SK-N-SH (cell line): ENCODE measurements around the gene ESPL1. TPM values are rescaled to one million over a fixed set of nuclear protein-coding genes. Genes with fewer than 3 reads are reported as not detected.

Experiments
- CTCF ChIA-PET: fragments of 300-600, 350-600 bp; formaldehyde crosslinking; extraction: SDS; loops from one replicate; lab custom pipeline; 2021; lab: Yijun Ruan, JAX
- POLR2A ChIA-PET: fragments of 350-600 bp; sonication (Branson Sonifier 250); formaldehyde crosslinking; extraction: SDS; loops from one replicate; lab custom pipeline; 2020; ENCODE audit warnings: antibody characterized with exemption, inconsistent platforms; lab: Yijun Ruan, JAX
- DNase-seq: peaks from one replicate; pipeline ENCODE4 v3.0.0; 2012
- H2AFZ ChIP-seq: fragments of 200-600 bp; sonication (generic); 2 replicates; pipeline ENCODE4 v1.8.1; 2016; ENCODE audit warnings: antibody characterized with exemption, mild to moderate bottlenecking, low read depth
- H3F3A ChIP-seq: fragments of 200-600 bp; sonication (generic); replicated peaks from 2 replicates; pipeline ENCODE3; 2016; ENCODE audit warnings: antibody characterized with exemption, mild to moderate bottlenecking; ENCODE audit not compliant: insufficient read depth
- H3K27ac ChIP-seq, 2 experiments: fragments of 200-500 bp in 1 of 2; fragments of 200-600 bp in 1 of 2; sonication (Bioruptor generic) in 1 of 2; sonication (generic), shearing (Covaris generic) in 1 of 2; 2 replicates each; pipeline versions ENCODE4 v1.5.1 to v1.6.1; 2014 to 2016; ENCODE audit warnings: low read depth in 2 of 2, inconsistent platforms in 1 of 2, low read length in 1 of 2, mild to moderate bottlenecking in 1 of 2, mixed read lengths in 1 of 2
- H3K27me3 ChIP-seq: fragments of 200-600 bp; sonication (generic), shearing (Covaris generic); 2 replicates; pipeline ENCODE4 v1.6.1; 2016; ENCODE audit warnings: mixed run types; ENCODE audit not compliant: insufficient read depth
- H3K36me3 ChIP-seq, 2 experiments: fragments of 200-500 bp in 1 of 2; fragments of 200-600 bp in 1 of 2; sonication (Bioruptor generic) in 1 of 2; sonication (generic) in 1 of 2; replicated peaks in 1 of 2; 2 replicates each; pipeline versions ENCODE3 to v1.5.1; 2014 to 2016; ENCODE audit warnings: low read length in 1 of 2, mild to moderate bottlenecking in 1 of 2; ENCODE audit not compliant: insufficient read depth in 2 of 2, control insufficient read depth in 1 of 2
- H3K4me1 ChIP-seq, 2 experiments: fragments of 200-500 bp in 1 of 2; fragments of 200-600 bp in 1 of 2; sonication (Bioruptor generic) in 1 of 2; sonication (generic), shearing (Covaris generic) in 1 of 2; 2 replicates each; pipeline versions ENCODE4 v1.5.1 to v1.6.1; 2014 to 2016; ENCODE audit warnings: low read depth in 1 of 2, low read length in 1 of 2, mixed run types in 1 of 2; ENCODE audit not compliant: insufficient read depth in 2 of 2, control insufficient read depth in 1 of 2
- H3K4me2 ChIP-seq: fragments of 200-600 bp; sonication (generic), shearing (Covaris generic); 2 replicates; pipeline ENCODE4 v1.6.1; 2017; ENCODE audit warnings: mixed run types
- H3K4me3 ChIP-seq, 2 experiments: fragments of 200-500 bp in 1 of 2; fragments of 200-600 bp in 1 of 2; sonication (Bioruptor generic) in 1 of 2; sonication (generic), shearing (Covaris generic) in 1 of 2; 2 replicates each; pipeline versions ENCODE4 v1.5.1 to v1.8.1; 2014 to 2016; ENCODE audit warnings: low read depth in 2 of 2, inconsistent platforms in 1 of 2, low read length in 1 of 2, mild to moderate bottlenecking in 1 of 2, mixed read lengths in 1 of 2, moderate library complexity in 1 of 2
- H3K79me2 ChIP-seq: fragments of 200-600 bp; sonication (generic); 2 replicates; pipeline ENCODE4 v1.8.1; 2017; ENCODE audit warnings: mild to moderate bottlenecking; ENCODE audit not compliant: insufficient read depth
- H3K9ac ChIP-seq: fragments of 200-600 bp; sonication (generic); 2 replicates; pipeline ENCODE4 v1.6.1; 2017; ENCODE audit warnings: mixed run types
- H3K9me2 ChIP-seq: fragments of 200-600 bp; sonication (generic); 2 replicates; pipeline ENCODE4 v1.6.1; 2017; ENCODE audit warnings: mixed run types
- H3K9me3 ChIP-seq: fragments of 200-600 bp; sonication (generic); 2 replicates; pipeline ENCODE4 v1.6.1; 2017; ENCODE audit warnings: mixed run types, mild to moderate bottlenecking, moderate library complexity
- H4K20me1 ChIP-seq: fragments of 200-600 bp; sonication (generic); 2 replicates; pipeline ENCODE4 v1.6.1; 2017; ENCODE audit warnings: mild to moderate bottlenecking, mixed run types; ENCODE audit not compliant: insufficient read depth
- EP300 ChIP-seq, 2 experiments: IDR thresholded peaks; 2 replicates each; pipeline versions ENCODE4 v1.4.0 to v1.6.1; 2012; ENCODE audit warnings: borderline replicate concordance in 1 of 2, low read depth in 1 of 2, low read length in 1 of 2
- GATA2 ChIP-seq: sonication (generic); formaldehyde crosslinking; IDR thresholded peaks from 2 replicates; pipeline ENCODE4 v1.5.0; 2020; ENCODE audit warnings: mild to moderate bottlenecking, missing genetic modification reagents
- JUND ChIP-seq: IDR thresholded peaks from 2 replicates; pipeline ENCODE4 v1.4.0; 2012
- PBX3 ChIP-seq: IDR thresholded peaks from 2 replicates; pipeline ENCODE4; 2012
- REST ChIP-seq: IDR thresholded peaks from 2 replicates; pipeline ENCODE4 v1.6.1; 2012; ENCODE audit warnings: mild to moderate bottlenecking, low read depth, low read length, moderate library complexity
- RFX5 ChIP-seq: IDR thresholded peaks from 2 replicates; pipeline ENCODE4 v1.6.1; 2012; ENCODE audit warnings: mild to moderate bottlenecking, improper control_type of control experiment, low read length
- SIN3A ChIP-seq: IDR thresholded peaks from 2 replicates; pipeline ENCODE4 v1.6.1; 2012; ENCODE audit warnings: low read depth, mild to moderate bottlenecking, low read length, moderate library complexity, borderline replicate concordance
- SMC3 ChIP-seq: IDR thresholded peaks from 2 replicates; pipeline ENCODE4 v1.6.1; 2012; ENCODE audit warnings: low read depth, low read length, improper control_type of control experiment
- TAF1 ChIP-seq: IDR thresholded peaks from 2 replicates; pipeline ENCODE4 v1.6.1; 2012; ENCODE audit warnings: low read depth, mild to moderate bottlenecking, low read length, moderate library complexity, borderline replicate concordance
- TCF12 ChIP-seq: IDR thresholded peaks from 2 replicates; pipeline ENCODE4 v1.4.0; 2012
- TEAD4 ChIP-seq: IDR thresholded peaks from 2 replicates; pipeline ENCODE4 v1.4.0; 2012; ENCODE audit warnings: mild to moderate bottlenecking, borderline replicate concordance; ENCODE audit not compliant: insufficient read depth
- USF2 ChIP-seq: fragments of 150-350 bp; IDR thresholded peaks from 2 replicates; pipeline ENCODE4 v1.6.1; 2017; ENCODE audit warnings: antibody characterized with exemption, low read length, low read depth, borderline replicate concordance
- YY1 ChIP-seq: IDR thresholded peaks from 2 replicates; pipeline ENCODE4 v1.4.0; 2012; ENCODE audit warnings: low read depth, mild to moderate bottlenecking
- WGBS: methylation state at CpG from one replicate; pipeline ENCODE4 v1.1.6; 2017; ENCODE audit warnings: low lambda C conversion rate; 5-methylcytosine and 5-hydroxymethylcytosine counted together
- polyA plus RNA-seq, 3 experiments: library from polyadenylated mRNA; depleted of rRNA; stranded (reverse); fragments of >200 nt; gene quantifications; 2 replicates each; pipeline ENCODE4 v1.2.3, GENCODE V29; 2012
- TF ChIP-seq, protein P1 (sequence below): IDR thresholded peaks from 2 replicates; pipeline ENCODE4 v1.4.0; 2012; ENCODE audit warnings: low read depth, borderline replicate concordance

Gene ESPL1
- polyA plus RNA-seq, 1 of the 3 experiments (the other 2 are of a cell fraction), result 8.6 TPM

DNA sequence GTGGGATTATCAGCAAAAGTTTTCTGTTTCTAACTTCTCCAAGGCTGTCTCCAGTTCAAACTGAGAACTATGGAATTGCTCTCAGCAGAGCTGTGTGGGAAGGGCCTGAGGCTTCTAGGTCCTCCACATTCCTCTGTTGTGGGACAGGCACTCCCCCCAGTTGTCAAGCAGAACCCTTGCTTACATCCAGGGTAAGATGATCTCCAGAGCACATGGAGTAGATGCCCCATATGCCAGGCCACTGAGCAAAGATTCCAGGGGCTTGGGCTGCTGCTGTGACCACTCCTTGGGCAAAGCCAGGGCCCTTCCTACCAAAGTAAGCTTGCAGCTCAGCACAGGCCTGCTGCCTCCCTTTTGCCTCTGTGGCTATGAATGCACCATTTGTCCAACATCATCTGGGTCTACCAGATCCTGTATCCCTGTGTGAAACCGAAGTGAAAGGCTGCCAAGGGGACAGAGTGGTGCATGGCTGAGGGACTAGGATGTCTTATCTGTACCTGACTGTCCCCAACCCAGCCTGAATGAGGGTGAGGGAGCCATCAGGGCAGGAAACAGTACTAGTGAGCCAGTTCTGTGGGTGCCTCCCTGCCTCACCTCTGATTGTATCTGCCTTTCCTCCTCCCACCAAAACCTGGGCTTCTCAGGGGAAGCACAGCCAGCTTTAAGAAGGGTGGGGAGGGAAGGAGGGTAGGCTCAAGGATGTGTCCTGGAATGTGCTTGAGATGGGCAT, 13.1 kb upstream of the ESPL1 start (continued):
- TF ChIP-seq EP300 (IDR thresholded peaks at IDR 0.05; ENCODE audit: borderline replicate concordance in 1 of 2, low read depth in 1 of 2, low read length in 1 of 2), result no peak

- Histone ChIP-seq H4K20me1 (no peaks in the 10 kb centered on the region), H3K79me2 (peaks cover 30% of the 10 kb centered on the region), H3K9ac (no peak overlapping the region), H3K9me2 (no peaks in the 10 kb centered on the region), H3K4me2 (no peak overlapping the region), H2AFZ (no peak overlapping the region), H3K9me3 (no peaks in the 10 kb centered on the region), H3K27me3 (no peaks in the 10 kb centered on the region), H3K27ac (no peak overlapping the region), H3K4me3 (no peak overlapping the region), H3F3A (no peaks in the 10 kb centered on the region), H3K4me1 (peaks cover 0 to 15% of the 10 kb centered on the region in 2 experiments; a peak in 1 of 4 replicates), H3K36me3 (peaks cover 5 to 11% of the 10 kb centered on the region in 2 experiments)
- DNase-seq, result no peak
- WGBS, result 92% methylated on average over 3 of the region's 3 CpGs
- ChIA-PET CTCF (interaction anchor here (1.0 to 1.8 kb wide), 2 partner anchors 12 to 43 kb away, joined by 5 to 7 read pairs; partner anchors contain the start of gene ESPL1), POLR2A (no interaction called here)
- TF ChIP-seq, protein P1, sequence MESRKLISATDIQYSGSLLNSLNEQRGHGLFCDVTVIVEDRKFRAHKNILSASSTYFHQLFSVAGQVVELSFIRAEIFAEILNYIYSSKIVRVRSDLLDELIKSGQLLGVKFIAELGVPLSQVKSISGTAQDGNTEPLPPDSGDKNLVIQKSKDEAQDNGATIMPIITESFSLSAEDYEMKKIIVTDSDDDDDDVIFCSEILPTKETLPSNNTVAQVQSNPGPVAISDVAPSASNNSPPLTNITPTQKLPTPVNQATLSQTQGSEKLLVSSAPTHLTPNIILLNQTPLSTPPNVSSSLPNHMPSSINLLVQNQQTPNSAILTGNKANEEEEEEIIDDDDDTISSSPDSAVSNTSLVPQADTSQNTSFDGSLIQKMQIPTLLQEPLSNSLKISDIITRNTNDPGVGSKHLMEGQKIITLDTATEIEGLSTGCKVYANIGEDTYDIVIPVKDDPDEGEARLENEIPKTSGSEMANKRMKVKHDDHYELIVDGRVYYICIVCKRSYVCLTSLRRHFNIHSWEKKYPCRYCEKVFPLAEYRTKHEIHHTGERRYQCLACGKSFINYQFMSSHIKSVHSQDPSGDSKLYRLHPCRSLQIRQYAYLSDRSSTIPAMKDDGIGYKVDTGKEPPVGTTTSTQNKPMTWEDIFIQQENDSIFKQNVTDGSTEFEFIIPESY, result no peak
- TF ChIP-seq REST (no peak), USF2 (no peak), SMC3 (no peak), RFX5 (no peak), YY1 (no peak), TEAD4 (no peak), TCF12 (no peak), JUND (no peak), TAF1 (no peak), PBX3 (no peak), GATA2 (CRISPR knock-in tag) (no peak), EP300 (IDR thresholded peaks at IDR 0.05; ENCODE audit: borderline replicate concordance in 1 of 2, low read depth in 1 of 2, low read length in 1 of 2) (no peak), SIN3A (no peak)
Measured at GRCh38 chr12:53255996-53256395, 12.1 kb upstream of the ESPL1 start.
